Inferior parietal cortex (tissue), 1 donor: ENCODE measurements around the gene PEX16.

ENCODE experiments used
- DNase-seq: peaks from one replicate; pipeline ENCODE4 v3.0.0-alpha.2; 2016; ENCODE audit errors: extremely low spot score

PEX16 gene

GRCh38 chr11:45899086-45899447, 18.6 kb downstream of the PEX16 start:
- no peak for DNase-seq

GRCh38 chr11:45897556-45897955, 20.1 kb downstream of the PEX16 start:
- DNase-seq = no peak

GRCh38 chr11:45896422-45896984, 21.2 kb downstream of the PEX16 start:
- no peak for DNase-seq

GRCh38 chr11:45895553-45896259, 22.0 kb downstream of the PEX16 start:
- DNase-seq = no peak

- DNase-seq = no peak
Observed at GRCh38 chr11:45894555-45895247, 23.0 kb downstream of the PEX16 start.

- DNase-seq = no peak
Observed at GRCh38 chr11:45892856-45893255, 24.8 kb downstream of the PEX16 start.

GRCh38 chr11:45890886-45891550, 26.7 kb downstream of the PEX16 start:
- no peak for DNase-seq

- DNase-seq = no peak
Observed at GRCh38 chr11:45889966-45890365, 27.7 kb downstream of the PEX16 start.

GRCh38 chr11:45889555-45889954, 28.1 kb downstream of the PEX16 start:
- DNase-seq = no peak

GRCh38 chr11:45887587-45887986, 30.1 kb downstream of the PEX16 start:
- no peak for DNase-seq

- DNase-seq = no peak
Observed at GRCh38 chr11:45886816-45887520, 30.7 kb downstream of the PEX16 start.

GRCh38 chr11:45885921-45886721, 31.6 kb downstream of the PEX16 start:
- DNase-seq = no peak

GRCh38 chr11:45885274-45885920, 32.3 kb downstream of the PEX16 start, which contains the start of gene MAPK8IP1:
TSS of gene MAPK8IP1 (plus strand) at chr11:45885651. CDS start at chr11:45885821, 170 bp downstream.
- DNase-seq = no peak

- DNase-seq = no peak
Observed at GRCh38 chr11:45884596-45885185, 33.0 kb downstream of the PEX16 start.

- DNase-seq = no peak
Observed at GRCh38 chr11:45881708-45882368, 35.8 kb downstream of the PEX16 start.

GRCh38 chr11:45880772-45881570, 36.7 kb downstream of the PEX16 start:
- no peak for DNase-seq

GRCh38 chr11:45879803-45880686, 37.6 kb downstream of the PEX16 start:
- DNase-seq = no peak

GRCh38 chr11:45877845-45878244, 39.8 kb downstream of the PEX16 start:
- DNase-seq = no peak
